ENCODE measurements around the gene BNIPL.

BNIPL gene

DNA sequence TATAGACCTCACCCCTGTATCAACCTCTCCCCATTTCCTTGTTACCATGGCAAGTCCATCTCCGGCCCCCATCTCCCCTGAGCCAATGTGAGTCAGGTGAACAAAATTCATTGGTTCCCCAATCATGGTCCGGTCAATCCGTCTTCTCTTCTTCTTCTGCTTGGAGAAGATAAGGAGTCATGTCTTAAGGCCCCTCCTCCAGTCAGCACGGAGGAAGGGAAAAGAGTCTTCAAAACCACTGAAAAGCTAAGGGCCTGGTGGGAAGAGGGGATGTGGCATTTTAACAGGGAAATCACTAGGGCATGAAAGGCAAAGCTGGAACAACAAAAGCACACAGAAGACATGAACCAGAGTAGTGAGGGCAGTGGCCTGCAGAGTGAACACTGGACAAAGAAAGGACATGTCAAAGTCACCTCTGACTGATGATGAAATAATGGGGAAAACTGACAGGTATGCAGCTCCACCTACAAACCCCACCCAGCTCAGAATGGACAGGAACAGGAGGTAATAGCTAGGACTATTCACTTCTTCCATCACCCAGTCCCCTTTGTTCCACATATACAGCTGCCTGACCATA is 18.7 kb downstream of the BNIPL start:
- FAIRE-seq (no peak), DNase-seq (ENCODE audit: insufficient read length, low spot score) (no peak)

DNA sequence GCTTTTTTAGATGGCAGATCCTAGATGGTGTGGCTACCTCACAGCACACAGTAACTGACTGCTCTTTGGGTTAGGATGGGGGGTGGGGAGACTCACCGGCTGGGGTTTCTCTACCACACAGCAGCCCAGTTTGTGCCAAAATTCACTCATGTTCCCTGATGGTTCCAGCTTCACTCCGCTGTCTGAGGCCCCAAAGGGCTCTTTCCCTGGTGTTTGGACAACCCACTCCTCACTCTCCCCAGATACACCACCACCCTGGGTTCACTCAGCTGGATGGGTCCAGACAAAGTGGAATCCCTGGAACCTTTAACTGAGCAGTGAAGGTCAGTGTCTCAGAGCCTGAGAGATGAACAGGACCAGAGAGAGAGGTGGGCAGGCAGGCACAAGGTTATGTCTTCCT is 19.2 kb downstream of the BNIPL start:
- FAIRE-seq: no peak
- no peak for DNase-seq (ENCODE audit: insufficient read length, low spot score)

DNA sequence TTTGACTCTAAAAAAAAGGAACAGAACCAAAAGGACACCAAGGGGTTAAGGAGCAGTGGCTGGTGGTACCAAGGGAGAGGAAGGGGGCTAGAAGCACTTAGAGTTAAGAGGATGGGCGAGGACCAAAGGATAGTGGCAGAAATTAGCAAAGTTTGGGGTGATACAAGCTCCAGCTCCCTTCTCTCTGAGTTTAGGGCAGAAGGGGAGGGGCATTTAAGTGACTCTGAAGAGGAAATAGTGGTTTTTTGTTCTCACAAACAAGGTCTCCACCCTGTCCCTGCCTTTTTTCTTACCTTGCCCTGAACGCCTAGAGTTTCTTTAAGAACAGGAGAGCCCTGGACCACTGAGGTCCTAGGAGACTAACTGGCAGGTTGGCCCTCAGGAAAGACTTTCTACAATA is 19.8 kb downstream of the BNIPL start:
- FAIRE-seq (no peak), DNase-seq (ENCODE audit: insufficient read length, low spot score) (no peak)

DNA sequence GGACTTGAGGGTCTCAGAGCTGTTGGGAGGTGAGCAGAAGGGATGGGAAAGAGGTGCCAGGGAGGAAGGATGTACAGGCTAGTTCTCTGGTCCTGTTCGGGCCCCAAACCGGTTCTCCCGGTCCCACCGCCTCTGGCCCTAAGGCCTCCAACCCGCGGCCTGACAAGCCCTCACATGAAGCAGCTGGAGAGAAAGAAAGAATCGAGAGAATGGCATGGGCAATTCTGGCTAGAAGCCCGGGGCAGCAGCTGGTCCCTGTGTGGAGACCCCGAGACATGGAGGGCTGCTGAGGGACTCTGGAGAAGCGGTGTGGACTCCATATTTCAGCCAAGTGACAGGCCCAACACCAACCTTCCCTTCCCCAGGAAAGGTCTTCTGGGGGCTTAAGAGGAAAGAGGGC is 22.3 kb downstream of the BNIPL start:
- FAIRE-seq: no peak
- DNase-seq (ENCODE audit: insufficient read length, low spot score): no peak

DNA sequence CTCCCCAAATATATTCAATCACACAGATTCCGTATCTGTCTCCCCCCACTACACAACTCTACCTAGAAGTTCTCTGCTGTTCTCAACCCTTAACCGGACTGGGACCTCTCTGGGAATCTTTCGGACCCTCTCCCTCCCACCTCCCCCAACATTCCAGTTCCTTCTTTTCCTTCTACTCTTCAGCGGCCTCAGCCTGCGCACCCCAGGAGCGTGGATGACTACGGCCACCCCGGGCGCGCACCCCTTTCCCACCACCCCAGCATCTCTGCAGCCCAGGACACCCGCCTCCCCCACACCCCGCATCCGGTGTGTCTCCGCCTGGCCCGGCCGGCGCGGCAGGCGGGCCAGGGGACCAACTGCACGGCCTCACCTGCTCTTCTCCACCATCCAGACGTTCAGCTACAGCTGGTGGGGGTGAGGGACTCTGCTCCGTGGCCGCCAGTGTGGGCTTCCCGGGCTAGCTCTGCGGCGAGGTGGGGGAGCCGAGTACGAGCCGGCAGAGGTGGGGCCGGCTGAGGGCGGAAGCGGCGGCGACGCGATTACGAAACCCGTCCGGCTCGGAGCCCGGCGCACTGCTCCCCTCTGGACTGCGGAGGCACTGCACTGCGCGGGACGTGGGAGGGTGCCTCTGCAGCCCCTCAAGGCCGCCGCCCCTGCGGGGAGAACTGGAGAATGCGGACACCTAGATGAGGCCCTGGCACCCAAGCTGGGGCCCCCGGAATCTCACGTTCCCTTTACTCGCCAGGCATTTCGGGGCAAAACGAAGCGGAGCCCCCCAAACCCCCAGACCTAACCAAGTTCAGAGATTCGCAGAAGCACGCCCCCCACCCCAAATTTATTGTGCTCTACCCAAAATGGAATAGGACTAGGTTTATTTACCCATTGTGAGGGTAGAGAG is 23.0 kb downstream of the BNIPL start, which contains the start of gene CDC42SE1:
Gene CDC42SE1 (minus strand): TSS at position 514 of the 898 bp plus-strand sequence. CDS start 3,892 bp downstream, outside the sequence.
- DNase-seq (ENCODE audit: insufficient read length, low spot score) (peak; percentile 85), FAIRE-seq (no peak)

DNA sequence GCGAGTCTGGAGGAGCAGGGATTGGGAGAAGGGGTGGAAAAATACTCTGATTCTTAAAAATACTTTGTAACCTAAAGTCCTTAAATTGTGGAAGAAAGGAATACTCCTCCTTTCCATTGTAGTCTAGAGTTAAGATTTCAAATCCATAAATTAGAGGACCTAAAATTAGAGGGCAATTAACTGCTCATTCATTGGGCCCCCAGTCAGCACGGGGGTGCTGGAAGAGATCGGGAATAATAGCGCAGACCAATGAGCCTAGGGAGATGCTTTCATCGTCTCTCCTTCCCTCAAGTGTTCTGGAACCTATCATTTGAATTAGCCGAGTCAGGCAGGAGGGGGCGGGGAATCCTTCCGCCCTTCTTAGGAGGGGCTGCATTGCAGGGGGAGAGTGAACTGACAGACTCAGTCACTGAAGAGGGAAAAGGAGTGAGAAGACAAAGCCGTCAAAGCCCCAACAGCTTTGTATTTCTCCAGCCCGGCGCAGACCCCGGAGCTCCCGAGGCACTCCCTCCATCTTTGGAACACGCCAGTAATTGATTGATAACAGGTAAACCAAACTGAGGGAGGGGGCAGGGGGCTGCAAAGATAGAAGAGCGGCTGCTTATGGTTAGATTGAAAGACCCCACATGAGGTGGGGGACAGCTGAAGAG is 23.7 kb downstream of the BNIPL start, which contains the start of gene MLLT11:
Gene MLLT11 (plus strand): TSS at position 391 of the 650 bp plus-strand sequence. CDS start 6,828 bp downstream, outside the sequence.
- no peak for FAIRE-seq
- peak; percentile 66 for DNase-seq (ENCODE audit: insufficient read length, low spot score)

DNA sequence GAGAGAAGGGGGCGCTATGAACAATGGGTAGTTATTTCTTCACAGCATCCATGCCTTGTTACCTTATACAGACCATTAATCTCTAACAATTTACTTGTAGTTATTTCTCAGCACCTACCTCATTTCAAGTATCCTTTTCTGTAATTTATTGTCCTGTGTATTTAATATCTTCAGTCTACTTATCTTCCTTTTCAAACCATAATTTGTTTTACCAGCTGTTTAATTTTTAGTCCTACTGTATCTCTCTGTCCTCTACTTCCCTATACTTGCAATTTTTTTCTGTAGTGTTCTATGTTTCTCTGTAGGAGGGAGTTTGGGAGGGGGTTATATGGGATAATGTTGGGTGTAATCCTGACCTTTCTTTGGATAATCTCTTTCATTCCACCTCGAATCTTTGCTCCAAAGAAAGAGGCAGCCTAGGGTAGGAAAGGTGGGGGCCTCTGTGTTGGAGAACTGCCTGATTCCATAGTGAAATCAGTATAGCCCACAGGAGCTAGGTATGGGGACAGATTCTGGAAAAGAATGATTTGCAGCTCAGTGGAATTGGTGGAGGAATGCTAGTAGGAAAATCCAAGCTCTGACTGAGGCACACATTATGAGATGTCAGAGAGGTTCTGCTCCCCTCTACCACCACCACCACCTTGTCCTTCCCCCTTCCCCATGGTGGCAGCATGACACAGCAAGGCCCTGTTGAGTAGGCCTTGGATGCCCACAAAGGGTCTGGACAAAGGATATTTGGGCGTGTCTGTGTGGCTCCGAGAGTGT is 24.5 kb downstream of the BNIPL start:
- FAIRE-seq (no peak), DNase-seq (ENCODE audit: insufficient read length, low spot score) (no peak)

DNA sequence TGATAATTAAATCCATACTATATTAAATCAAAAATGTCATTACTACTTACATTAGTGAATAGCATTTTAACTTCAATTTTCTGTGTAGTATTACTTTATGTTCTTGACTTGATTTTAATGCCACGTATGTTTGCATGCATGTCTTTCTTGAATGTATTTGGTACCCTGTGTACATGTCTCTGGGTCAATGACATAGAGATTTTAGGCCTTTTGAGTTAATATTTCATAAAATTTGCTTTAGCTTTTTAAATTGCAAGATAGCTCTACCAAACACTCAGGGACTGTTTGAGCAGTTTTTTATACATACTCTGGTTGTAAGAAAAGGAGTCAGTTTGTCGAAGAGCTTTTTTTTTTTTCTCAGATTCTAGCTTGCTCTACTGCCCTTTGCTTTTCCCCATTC is 25.3 kb downstream of the BNIPL start:
- FAIRE-seq: no peak
- no peak for DNase-seq (ENCODE audit: insufficient read length, low spot score)

DNA sequence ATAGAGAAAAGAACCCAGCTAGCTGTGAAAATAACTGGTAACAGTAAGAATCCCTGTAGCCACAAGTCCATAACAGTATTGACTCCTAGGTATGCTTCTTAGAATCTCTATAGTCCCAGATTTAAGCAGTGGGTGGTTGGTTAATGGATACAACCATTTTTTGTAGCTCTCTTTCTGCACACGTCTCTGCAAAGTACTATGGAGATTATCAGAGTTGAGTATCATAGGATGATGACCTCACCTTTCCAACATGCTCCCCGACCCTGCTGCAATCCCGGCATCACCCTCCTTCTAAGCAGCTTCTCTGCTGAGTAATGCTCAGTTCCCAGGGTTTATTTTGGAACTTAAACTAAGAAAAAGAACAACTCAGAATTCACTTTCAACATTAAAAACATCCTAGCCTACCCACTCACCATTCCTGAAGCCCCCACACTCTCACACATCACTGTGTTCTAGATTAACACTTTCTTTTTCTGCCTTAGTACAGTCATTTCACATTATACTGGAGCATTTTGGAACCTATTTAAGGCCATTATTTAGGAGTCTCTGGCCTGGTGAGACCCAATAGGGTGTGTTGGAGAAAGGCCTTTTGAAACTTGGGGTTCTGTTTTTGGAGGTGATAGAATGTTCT is 26.5 kb downstream of the BNIPL start:
- DNase-seq (ENCODE audit: insufficient read length, low spot score) (peak; percentile 63), FAIRE-seq (no peak)

DNA sequence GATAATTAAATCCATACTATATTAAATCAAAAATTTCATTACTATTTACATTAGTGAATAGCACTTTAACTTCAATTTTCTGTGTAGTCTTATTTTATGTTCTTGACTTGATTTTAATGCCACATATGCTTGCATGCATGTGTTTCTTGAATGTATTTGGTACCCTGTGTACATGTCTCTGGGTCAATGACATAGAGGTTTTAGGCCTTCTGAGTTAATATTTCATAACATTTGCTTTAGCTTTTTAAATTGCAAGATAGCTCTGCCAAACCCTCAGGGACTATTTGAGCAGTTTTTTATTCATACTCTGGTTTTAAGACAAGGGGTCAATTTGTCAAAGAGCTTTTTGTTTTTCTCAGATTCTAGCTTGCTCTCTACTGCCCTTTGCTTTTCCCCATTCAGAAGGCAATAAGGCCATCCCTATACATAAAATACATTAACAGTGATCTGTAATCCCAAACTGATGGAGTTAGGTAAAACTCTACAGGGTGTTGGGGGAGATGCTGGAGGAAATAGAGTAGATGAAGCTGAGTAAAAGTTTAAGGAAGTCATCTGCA is 28.8 kb downstream of the BNIPL start:
- FAIRE-seq (no peak), DNase-seq (ENCODE audit: insufficient read length, low spot score) (no peak)

DNA sequence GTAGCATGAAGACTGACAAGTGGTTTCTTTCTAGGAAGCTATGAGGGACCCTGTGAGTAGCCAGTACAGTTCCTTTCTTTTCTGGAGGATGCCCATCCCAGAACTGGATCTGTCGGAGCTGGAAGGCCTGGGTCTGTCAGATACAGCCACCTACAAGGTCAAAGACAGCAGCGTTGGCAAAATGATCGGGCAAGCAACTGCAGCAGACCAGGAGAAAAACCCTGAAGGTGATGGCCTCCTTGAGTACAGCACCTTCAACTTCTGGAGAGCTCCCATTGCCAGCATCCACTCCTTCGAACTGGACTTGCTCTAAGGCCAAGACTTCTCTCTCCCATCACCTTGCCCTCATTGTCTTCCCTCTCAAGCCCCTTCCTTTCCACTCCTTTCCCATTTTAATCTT is 30.8 kb downstream of the BNIPL start:
- DNase-seq (ENCODE audit: insufficient read length, low spot score): no peak
- FAIRE-seq: no peak

DNA sequence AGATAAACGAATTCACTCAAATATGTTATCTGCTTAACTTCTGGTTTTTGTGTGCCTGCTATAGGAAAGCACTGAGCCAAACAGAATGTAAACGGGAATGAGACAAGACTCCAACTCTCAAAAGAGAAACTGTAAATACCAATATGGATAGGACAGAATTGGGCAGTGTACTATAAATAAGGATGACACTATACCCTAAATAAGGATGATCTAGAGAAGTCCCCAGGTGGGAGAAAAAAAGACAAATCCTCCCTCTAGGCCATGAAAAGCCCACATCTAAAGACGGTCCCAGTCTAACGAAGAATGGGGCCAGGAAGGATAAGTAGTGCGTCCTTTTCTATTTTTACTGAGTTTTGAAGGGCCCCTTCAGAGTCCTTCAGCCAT is 32.7 kb downstream of the BNIPL start:
- FAIRE-seq: no peak
- no peak for DNase-seq (ENCODE audit: insufficient read length, low spot score)

DNA sequence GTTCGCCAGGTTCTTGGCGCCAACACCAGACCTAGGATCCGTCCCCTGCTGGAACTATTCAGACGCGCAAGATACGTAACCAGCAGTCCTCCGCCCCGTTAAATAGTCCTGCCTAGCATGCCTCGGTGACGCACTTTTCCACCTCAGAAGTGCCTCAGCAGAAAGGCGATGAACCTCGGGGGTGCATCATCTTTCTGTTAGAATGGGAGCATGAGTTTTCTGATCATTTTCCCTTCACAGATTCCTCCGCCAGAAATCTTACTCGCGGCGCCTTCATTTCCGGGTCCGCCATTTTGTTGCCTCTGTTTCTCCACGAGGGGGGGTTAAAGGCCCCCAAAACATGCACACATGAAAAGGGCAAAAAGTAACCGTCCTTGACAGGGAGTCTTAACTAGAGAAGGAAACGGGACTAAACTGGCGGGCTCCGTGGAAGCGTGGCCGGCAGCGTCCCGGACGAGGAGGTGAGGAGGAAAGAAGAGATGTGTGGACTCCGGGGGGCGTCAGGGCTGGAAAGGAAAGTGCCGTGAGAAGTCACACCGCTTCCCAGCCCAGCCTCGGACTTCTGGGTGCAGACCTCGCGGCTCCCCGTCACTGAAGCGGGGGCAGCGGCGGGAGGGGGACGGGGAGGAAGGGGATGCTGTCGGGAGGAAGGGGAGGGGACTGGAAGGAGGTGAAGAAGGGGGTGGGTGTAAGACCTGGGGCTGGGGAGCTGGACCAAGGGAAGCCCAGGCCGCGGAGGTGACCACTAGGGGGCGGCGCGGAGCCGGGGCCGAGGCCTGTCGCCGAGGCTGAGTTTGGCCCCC is 34.3 kb downstream of the BNIPL start, which contains the start of gene GABPB2:
Gene GABPB2 (plus strand): TSS at position 288 of the 803 bp plus-strand sequence. CDS start 17,429 bp downstream, outside the sequence.
- DNase-seq (ENCODE audit: insufficient read length, low spot score): peak; percentile 84
- FAIRE-seq: peak; percentile 64

DNA sequence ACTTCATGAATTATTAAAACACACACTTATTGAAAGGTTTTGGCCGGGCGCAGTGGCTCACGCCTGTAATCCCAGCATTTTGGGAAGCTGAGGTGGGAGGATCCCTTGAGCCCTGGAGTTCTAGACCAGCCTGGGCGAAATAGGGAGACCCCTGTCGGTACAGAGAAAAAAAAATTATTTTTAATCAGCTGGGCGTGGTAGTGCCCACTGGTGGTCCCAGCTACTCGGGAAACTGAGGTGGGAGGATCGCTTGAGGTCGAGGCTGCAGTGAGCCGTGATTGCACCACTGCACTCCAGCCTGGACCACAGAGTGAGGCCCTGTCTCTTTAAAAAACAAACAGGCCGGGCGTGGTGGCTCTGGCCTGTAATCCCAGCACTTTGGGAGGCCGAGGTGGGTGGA is 35.8 kb downstream of the BNIPL start:
- DNase-seq (ENCODE audit: insufficient read length, low spot score) (no peak), FAIRE-seq (no peak)

DNA sequence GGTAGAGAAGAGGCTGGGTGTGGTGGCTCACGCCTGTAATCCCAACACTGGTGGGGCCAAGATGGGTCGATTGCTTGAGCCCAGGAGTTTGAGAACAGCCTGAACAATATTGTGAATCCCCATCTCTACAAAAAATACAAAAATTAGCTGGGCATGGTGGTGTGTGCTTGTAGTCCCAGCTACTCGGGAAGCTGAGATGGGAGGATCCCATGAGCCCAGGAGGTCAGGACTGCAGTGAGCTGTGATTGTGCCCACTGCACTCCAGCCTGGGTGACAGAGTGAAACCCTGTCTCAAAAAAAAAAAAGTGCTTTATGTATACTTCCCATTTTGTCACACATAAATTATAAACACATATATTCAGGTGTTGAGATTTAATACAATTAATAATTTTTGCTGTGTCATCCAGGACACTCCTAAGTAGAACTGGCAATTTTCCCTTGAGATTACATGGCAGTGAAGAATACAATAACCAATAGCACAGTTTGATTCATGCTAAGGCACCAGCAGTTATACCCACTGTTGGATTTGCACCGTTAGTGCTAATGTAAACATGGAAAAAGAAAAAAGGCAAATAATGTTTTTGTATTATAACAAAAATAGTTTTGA is 49.7 kb downstream of the BNIPL start:
- no peak for FAIRE-seq
- DNase-seq (ENCODE audit: insufficient read length, low spot score): no peak
